ENCODE results near the gene TPX2.

Gene TPX2

DNA sequence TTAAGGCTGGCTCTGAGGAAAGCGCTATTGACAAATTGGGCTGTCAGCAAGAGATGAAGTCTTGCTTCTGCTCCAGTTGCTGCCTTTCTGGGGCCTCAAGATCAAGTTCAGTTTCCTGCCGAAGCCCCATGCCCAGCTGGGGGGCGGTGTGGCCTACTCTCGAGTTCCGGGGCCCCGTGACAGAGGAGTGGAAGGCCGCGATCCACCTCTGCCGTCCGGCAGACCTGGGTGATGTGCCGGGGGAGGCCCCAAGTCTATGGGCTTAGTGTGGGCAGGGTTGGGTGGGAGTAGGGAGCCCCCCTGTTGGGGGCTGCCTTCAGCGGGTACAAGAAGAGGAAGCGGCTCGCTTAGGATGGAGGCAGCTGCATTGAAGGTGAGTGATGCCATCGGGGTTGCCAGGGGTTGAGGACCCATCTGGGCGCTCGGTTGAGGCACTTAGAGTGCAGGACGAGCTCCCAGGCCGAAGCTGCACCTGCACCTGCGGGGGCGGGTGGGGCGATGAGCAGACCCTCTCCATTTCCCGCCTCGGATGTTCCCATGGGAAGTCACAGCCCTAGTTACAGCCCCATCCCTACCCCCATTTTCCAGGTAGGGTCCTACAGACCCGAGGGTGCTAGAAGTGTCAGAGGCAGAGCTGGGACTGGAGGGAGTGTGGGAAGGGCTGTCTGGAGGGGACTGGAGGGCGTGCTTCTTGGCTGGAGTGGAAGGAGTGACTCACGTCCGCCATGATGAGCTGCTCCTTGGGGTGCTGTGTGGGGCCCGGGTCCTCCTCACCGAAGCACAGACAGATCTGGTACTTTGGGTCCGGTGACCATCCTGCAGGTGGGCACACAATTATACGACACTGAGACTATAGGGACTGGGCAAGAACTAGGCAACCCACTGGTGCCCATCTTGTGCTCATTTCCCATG lies 109.3 kb downstream of the TPX2 start:
- DNase-seq (ENCODE audit: low read depth, low spot score), result no peak

DNA sequence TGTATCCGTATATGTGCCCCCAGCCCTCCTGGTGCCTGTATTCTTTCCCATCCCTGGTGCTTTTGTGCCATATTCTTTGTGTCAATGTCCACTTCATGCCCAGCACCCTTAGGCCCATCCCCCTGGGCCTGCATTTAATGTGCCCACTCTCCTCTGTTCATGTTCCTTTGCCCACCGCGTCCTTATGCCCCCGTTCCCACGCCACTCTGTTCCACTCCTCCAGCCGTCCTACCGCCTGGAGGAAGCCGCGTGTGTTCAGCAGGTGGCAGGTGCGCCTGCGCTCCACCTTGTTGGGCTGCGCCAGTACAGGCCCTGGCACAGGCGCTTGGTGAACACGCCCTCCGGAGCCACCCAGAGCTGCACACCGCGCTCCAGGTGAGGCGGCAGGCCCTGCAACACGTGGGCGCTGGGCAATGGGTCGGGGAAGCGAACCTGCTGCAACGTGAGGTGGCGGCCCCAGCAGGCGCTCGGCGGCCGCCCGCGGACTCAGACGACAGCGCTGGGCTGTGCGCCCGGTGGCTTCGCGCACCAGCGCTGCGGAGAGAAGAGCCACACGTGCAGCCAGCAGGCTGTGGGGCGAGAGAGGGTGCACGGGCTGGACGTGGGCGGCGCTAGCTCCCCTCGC lies 110.3 kb downstream of the TPX2 start:
- DNase-seq (ENCODE audit: low read depth, low spot score), result no peak

Data from astrocyte of the hippocampus (primary cell).